HEK293 (cell line): ENCODE results near the gene TRAF7.
"Not testable (repeated sequence)": the region's sequence is repeated elsewhere in the genome, so short reads cannot be mapped to it uniquely, and the experiment has no call there.

ENCODE experiments used
- CTCF ChIP-seq: fragments of 450-650 bp; formaldehyde crosslinking; IDR thresholded peaks from 2 replicates; pipeline ENCODE4 v1.5.1; 2016; ENCODE audit warnings: missing biosample characterization, missing genetic modification characterization
- SP2 ChIP-seq: fragments of 450-650 bp; formaldehyde crosslinking; IDR thresholded peaks from 2 replicates; pipeline ENCODE4 v1.5.1; 2016; ENCODE audit warnings: missing biosample characterization, missing genetic modification characterization
- ZBTB49 ChIP-seq: fragments of 450-650 bp; formaldehyde crosslinking; IDR thresholded peaks from 2 replicates; pipeline ENCODE4 v1.5.1; 2016; ENCODE audit warnings: missing biosample characterization, missing genetic modification characterization, low read depth
- ZNF266 ChIP-seq: fragments of 450-650 bp; formaldehyde crosslinking; IDR thresholded peaks from 2 replicates; pipeline ENCODE4 v1.5.1; 2016; ENCODE audit warnings: missing biosample characterization, missing genetic modification characterization, low read depth
- ZNF274 ChIP-seq, 2 experiments: fragments of 200-500 bp in 1 of 2; fragments of 450-650 bp in 1 of 2; sonication (Bioruptor generic) in 1 of 2; formaldehyde crosslinking in 1 of 2; IDR thresholded peaks; 2 replicates each; pipeline versions ENCODE4 v1.5.1 to v1.6.1; 2014 to 2016; ENCODE audit warnings: borderline replicate concordance in 1 of 2, inconsistent platforms in 1 of 2, low read length in 1 of 2, missing biosample characterization in 1 of 2, missing genetic modification characterization in 1 of 2
- ZNF549 ChIP-seq: fragments of 450-650 bp; IDR thresholded peaks from 2 replicates; pipeline ENCODE4 v1.5.1; 2018; ENCODE audit warnings: missing biosample characterization, missing genetic modification characterization, mild to moderate bottlenecking, inconsistent platforms, moderate library complexity
- ZNF660 ChIP-seq: fragments of 450-650 bp; IDR thresholded peaks from 2 replicates; pipeline ENCODE4 v1.5.1; 2018; ENCODE audit warnings: missing biosample characterization, mild to moderate bottlenecking, missing genetic modification characterization

GRCh38 chr16:2122934-2123683, 32.5 kb upstream of the TRAF7 start:
- not testable (repeated sequence) for TF ChIP-seq ZNF274 (IDR thresholded peaks at IDR 0.05; ENCODE audit: low read length); ZNF274 (tag by site-specific recombination; IDR thresholded peaks at IDR 0.05; ENCODE audit: borderline replicate concordance); ZNF660 (tag by site-specific recombination); CTCF; SP2 (tag by site-specific recombination); ZNF266 (tag by site-specific recombination); ZBTB49; ZNF549
